Parathyroid adenoma (tissue), 2 donors: ENCODE data around the gene MDGA2.

ENCODE experiments used
- H2AFZ ChIP-seq: fragments of 300-600 bp; sonication (generic); one replicate; pipeline ENCODE4 v1.7.0; 2017; ENCODE audit warnings: antibody characterized with exemption, mild to moderate bottlenecking
- H3K27ac ChIP-seq: fragments of 300-600 bp; sonication (generic); one replicate; pipeline ENCODE4 v1.7.0; 2017
- H3K27me3 ChIP-seq: fragments of 300-600 bp; sonication (generic); one replicate; pipeline ENCODE4 v1.7.0; 2017; ENCODE audit warnings: low read length; ENCODE audit not compliant: control insufficient read depth, insufficient read depth
- H3K36me3 ChIP-seq: fragments of 300-600 bp; sonication (generic); one replicate; pipeline ENCODE4 v1.7.0; 2017; ENCODE audit warnings: low read length; ENCODE audit not compliant: control insufficient read depth, insufficient read depth
- H3K4me1 ChIP-seq: fragments of 300-600 bp; sonication (generic); one replicate; pipeline ENCODE4 v1.7.0; 2017; ENCODE audit warnings: control low read depth
- H3K4me2 ChIP-seq: fragments of 300-600 bp; sonication (generic); one replicate; pipeline ENCODE4 v1.7.0; 2017; ENCODE audit warnings: low read length
- H3K4me3 ChIP-seq: fragments of 300-600 bp; sonication (generic); one replicate; pipeline ENCODE4 v1.7.0; 2017; ENCODE audit warnings: low read depth, low read length
- H3K79me2 ChIP-seq: fragments of 300-600 bp; sonication (generic); one replicate; pipeline ENCODE4 v1.7.0; 2017; ENCODE audit warnings: control low read depth
- H3K9ac ChIP-seq: fragments of 300-600 bp; sonication (generic); one replicate; pipeline ENCODE4 v1.7.0; 2017; ENCODE audit warnings: mild to moderate bottlenecking
- H3K9me3 ChIP-seq: fragments of 300-600 bp; sonication (generic); one replicate; pipeline ENCODE4 v1.7.0; 2017; ENCODE audit warnings: low read length; ENCODE audit not compliant: control insufficient read depth
- TF ChIP-seq, protein P1 (sequence below): fragments of 300-600 bp; sonication (generic); IDR thresholded peaks from one replicate; pipeline ENCODE4 v1.7.0; 2017; ENCODE audit warnings: antibody characterized with exemption, mild to moderate bottlenecking
- donor health status: primary hyperparathyroidism.

Gene MDGA2

DNA sequence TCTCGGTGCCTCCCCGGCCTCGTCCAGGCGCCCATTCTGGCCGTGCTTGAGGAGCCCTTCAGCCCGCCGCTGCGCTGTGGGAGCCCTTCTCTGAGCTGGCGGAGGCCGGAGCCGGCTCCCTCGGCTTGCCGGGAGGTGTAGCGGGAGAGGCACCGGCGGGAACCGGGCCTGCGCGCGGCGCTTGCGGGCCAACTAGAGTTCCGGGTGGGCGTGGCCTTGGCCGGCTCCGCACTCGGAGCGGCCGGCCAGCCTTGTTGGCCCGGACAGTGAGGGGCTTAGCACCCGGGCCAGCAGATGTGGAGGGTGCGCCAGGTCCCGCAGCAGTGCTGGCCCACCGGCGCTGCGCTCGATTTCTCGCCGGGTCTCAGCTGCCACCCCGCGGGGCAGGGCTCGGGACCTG lies 855.1 kb downstream of the MDGA2 start:
- no peak overlapping the region for H3K9ac ChIP-seq
- H3K9me3 ChIP-seq, result no peaks in the 10 kb centered on the region
- H3K36me3 ChIP-seq, result no peaks in the 10 kb centered on the region
- H3K79me2 ChIP-seq, result no peaks in the 10 kb centered on the region
- H3K4me2 ChIP-seq, result no peak overlapping the region
- no peaks in the 10 kb centered on the region for H3K4me1 ChIP-seq
- no peaks in the 10 kb centered on the region for H3K27me3 ChIP-seq
- no peak overlapping the region for H3K27ac ChIP-seq
- TF ChIP-seq, protein P1, sequence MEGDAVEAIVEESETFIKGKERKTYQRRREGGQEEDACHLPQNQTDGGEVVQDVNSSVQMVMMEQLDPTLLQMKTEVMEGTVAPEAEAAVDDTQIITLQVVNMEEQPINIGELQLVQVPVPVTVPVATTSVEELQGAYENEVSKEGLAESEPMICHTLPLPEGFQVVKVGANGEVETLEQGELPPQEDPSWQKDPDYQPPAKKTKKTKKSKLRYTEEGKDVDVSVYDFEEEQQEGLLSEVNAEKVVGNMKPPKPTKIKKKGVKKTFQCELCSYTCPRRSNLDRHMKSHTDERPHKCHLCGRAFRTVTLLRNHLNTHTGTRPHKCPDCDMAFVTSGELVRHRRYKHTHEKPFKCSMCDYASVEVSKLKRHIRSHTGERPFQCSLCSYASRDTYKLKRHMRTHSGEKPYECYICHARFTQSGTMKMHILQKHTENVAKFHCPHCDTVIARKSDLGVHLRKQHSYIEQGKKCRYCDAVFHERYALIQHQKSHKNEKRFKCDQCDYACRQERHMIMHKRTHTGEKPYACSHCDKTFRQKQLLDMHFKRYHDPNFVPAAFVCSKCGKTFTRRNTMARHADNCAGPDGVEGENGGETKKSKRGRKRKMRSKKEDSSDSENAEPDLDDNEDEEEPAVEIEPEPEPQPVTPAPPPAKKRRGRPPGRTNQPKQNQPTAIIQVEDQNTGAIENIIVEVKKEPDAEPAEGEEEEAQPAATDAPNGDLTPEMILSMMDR, result no peak
- H3K4me3 ChIP-seq, result no peak overlapping the region
- H2AFZ ChIP-seq, result no peak overlapping the region

DNA sequence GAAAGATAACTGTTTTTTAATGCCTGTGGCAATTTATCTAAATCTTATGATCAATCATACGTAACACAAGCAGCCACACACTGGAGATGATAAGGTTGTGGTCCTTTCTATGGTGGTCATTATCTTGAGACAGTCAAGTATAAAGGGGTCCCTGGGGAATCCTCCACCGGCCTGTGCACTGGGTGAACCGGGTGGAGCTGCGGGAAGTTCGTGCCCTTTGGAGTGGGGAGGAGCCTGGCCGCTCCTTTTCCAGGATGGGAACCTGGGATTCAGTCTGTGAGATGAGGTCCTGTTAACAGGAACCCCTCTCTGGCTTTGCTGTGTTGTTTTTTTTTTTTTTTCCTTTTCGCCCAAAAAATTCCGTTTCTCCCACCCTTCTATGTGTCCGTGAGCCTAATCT lies 856.3 kb downstream of the MDGA2 start:
- Histone ChIP-seq H2AFZ (no peak overlapping the region), H3K79me2 (no peaks in the 10 kb centered on the region), H3K4me1 (no peaks in the 10 kb centered on the region), H3K9ac (no peak overlapping the region), H3K9me3 (no peaks in the 10 kb centered on the region), H3K4me3 (no peak overlapping the region), H3K27ac (no peak overlapping the region), H3K4me2 (no peak overlapping the region), H3K36me3 (no peaks in the 10 kb centered on the region), H3K27me3 (no peaks in the 10 kb centered on the region)
- TF ChIP-seq, protein P1, result no peak

DNA sequence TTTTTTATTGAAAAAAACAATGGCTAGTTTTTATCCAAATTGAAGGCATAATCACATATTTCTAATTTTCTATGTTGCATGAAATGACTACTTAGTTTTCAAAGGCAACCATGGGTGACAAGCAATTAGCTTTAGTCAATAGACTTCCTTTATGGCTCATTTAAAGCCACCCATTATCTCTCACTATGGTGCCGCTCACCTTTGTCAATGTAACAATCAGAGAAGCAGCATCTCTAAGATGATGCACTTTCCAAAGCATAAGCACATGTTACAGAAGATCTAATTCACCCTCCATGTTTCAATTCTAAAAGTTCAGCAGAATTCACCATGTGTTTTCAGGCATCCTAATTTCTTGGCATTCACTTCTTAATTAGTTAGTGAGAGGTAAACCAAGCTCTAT lies 857.3 kb downstream of the MDGA2 start:
- no peaks in the 10 kb centered on the region for H3K36me3 ChIP-seq
- TF ChIP-seq, protein P1, result no peak
- H2AFZ ChIP-seq, result no peak overlapping the region
- no peaks in the 10 kb centered on the region for H3K4me1 ChIP-seq
- no peak overlapping the region for H3K9ac ChIP-seq
- H3K27me3 ChIP-seq, result no peaks in the 10 kb centered on the region
- H3K4me2 ChIP-seq, result no peak overlapping the region
- H3K4me3 ChIP-seq, result no peak overlapping the region
- H3K9me3 ChIP-seq, result no peaks in the 10 kb centered on the region
- H3K27ac ChIP-seq, result no peak overlapping the region
- no peaks in the 10 kb centered on the region for H3K79me2 ChIP-seq

DNA sequence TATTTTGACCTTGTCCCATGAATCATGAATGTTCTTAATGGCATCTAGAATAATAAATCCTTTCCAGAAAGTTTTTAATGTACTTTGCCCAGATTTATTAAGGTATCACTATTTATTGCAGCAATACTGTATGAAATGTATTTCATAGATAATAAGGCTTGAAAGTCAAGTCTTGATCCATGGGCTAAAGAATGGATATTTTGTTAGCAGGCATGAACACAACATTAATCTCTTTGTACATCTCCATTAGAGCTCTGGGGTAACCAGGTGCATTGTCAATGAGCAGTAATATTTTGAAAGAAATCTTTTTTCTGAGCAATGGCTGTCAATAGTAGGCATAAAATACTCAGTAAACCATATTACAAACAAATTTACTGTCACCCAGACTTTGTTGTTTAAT lies 882.3 kb downstream of the MDGA2 start:
- H3K9me3 ChIP-seq, result no peaks in the 10 kb centered on the region
- no peaks in the 10 kb centered on the region for H3K36me3 ChIP-seq
- no peaks in the 10 kb centered on the region for H3K27me3 ChIP-seq
- no peak overlapping the region for H3K4me3 ChIP-seq
- H3K4me1 ChIP-seq, result no peaks in the 10 kb centered on the region
- no peak overlapping the region for H3K9ac ChIP-seq
- H3K79me2 ChIP-seq, result no peaks in the 10 kb centered on the region
- TF ChIP-seq, protein P1, result no peak
- no peak overlapping the region for H2AFZ ChIP-seq
- H3K4me2 ChIP-seq, result no peak overlapping the region
- no peak overlapping the region for H3K27ac ChIP-seq
